Tibial artery (tissue), 4 donors: ENCODE results near the gene ABCC1.
"Not testable (repeated sequence)": the region's sequence is repeated elsewhere in the genome, so short reads cannot be mapped to it uniquely, and the experiment has no call there.

Source experiments
- DNase-seq, 2 donors: peaks; one replicate each; pipeline ENCODE4 v3.0.0-alpha.2; 2019
- H3K27ac ChIP-seq, 2 donors: fragments of 200-600 bp; sonication (generic) in 1 of 2; 1 replicate in 1 of 2; 2 replicates in 1 of 2; pipeline ENCODE4 v1.5.1; 2018 to 2019; ENCODE audit warnings: mild to moderate bottlenecking in 1 of 2
- H3K27me3 ChIP-seq, 2 donors: fragments of 200-600 bp; sonication (generic) in 1 of 2; one replicate each; pipeline versions ENCODE4 v1.5.1 to v1.6.0; 2016 to 2019
- H3K36me3 ChIP-seq, 3 donors: fragments of 200-600 bp; sonication (generic) in 2 of 3; one replicate each; pipeline ENCODE4 v1.5.1; 2016 to 2019; ENCODE audit warnings: mild to moderate bottlenecking in 2 of 3
- H3K4me1 ChIP-seq, 4 donors: fragments of 200-600 bp; sonication (generic) in 2 of 4; 1 replicate in 3 of 4; 2 replicates in 1 of 4; pipeline ENCODE4 v1.5.1; 2016 to 2019
- H3K4me3 ChIP-seq, 2 donors: fragments of 200-600 bp; sonication (generic) in 1 of 2; 1 replicate in 1 of 2; 2 replicates in 1 of 2; pipeline ENCODE4 v1.5.1; 2018 to 2019; ENCODE audit warnings: mild to moderate bottlenecking in 2 of 2
- H3K9me3 ChIP-seq, 3 donors: fragments of 200-600 bp; sonication (generic) in 1 of 3; one replicate each; pipeline ENCODE4 v1.5.1; 2016 to 2019
- intact Hi-C: fragments of 100-400 bp; cut with DNase I; formaldehyde crosslinking; loops from one replicate; pipeline ENCODE4 v1.15.0; 2023; ENCODE audit warnings: low total_unique reads
- TF ChIP-seq, protein P1 (sequence below), 2 experiments: fragments of 200-600 bp in 1 of 2; fragments of 450-650 bp in 1 of 2; IDR thresholded peaks; one replicate each; pipeline ENCODE4 v1.5.1; 2017 to 2019; ENCODE audit warnings: antibody characterized with exemption in 2 of 2, mild to moderate bottlenecking in 1 of 2, moderate library complexity in 1 of 2

Gene ABCC1

GRCh38 chr16:15933781-15934180 lies 15.6 kb upstream of the ABCC1 start:
- no peaks in the 10 kb centered on the region for H3K4me1 ChIP-seq
- TF ChIP-seq, protein P1, sequence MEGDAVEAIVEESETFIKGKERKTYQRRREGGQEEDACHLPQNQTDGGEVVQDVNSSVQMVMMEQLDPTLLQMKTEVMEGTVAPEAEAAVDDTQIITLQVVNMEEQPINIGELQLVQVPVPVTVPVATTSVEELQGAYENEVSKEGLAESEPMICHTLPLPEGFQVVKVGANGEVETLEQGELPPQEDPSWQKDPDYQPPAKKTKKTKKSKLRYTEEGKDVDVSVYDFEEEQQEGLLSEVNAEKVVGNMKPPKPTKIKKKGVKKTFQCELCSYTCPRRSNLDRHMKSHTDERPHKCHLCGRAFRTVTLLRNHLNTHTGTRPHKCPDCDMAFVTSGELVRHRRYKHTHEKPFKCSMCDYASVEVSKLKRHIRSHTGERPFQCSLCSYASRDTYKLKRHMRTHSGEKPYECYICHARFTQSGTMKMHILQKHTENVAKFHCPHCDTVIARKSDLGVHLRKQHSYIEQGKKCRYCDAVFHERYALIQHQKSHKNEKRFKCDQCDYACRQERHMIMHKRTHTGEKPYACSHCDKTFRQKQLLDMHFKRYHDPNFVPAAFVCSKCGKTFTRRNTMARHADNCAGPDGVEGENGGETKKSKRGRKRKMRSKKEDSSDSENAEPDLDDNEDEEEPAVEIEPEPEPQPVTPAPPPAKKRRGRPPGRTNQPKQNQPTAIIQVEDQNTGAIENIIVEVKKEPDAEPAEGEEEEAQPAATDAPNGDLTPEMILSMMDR (IDR thresholded peaks at IDR 0.05), result no peak
- intact Hi-C loops, result no loop called here
- H3K27me3 ChIP-seq, result no peaks in the 10 kb centered on the region
- no peak overlapping the region for H3K4me3 ChIP-seq
- H3K27ac ChIP-seq, result no peak overlapping the region
- H3K36me3 ChIP-seq, result no peaks in the 10 kb centered on the region
- DNase-seq, result no peak
- no peaks in the 10 kb centered on the region for H3K9me3 ChIP-seq

DNA sequence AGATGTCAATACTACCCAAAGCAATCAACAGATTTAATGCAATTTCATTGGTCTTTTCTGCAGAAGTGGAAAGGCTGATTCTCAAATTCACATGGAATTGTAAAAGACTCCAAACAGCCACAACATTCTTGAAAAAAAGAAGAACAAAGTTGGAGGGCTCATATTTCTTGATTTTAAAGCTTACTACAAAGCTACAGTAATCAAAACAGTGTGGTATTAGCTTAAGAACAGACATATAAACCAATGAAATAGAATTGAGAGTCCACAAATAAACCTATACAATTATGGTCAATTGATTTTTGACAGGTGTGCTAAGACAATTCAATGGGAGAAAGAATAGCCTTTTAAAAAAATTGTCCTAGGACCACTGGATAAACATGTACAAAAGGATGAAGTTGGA lies 14.4 kb upstream of the ABCC1 start:
- H3K27ac ChIP-seq, result no peak overlapping the region
- DNase-seq, result no peak
- H3K36me3 ChIP-seq, result no peaks in the 10 kb centered on the region
- TF ChIP-seq, protein P1 (IDR thresholded peaks at IDR 0.05), result no peak
- H3K9me3 ChIP-seq, result no peaks in the 10 kb centered on the region
- no peak overlapping the region for H3K4me3 ChIP-seq
- intact Hi-C loops, result no loop called here
- no peaks in the 10 kb centered on the region for H3K27me3 ChIP-seq
- no peaks in the 10 kb centered on the region for H3K4me1 ChIP-seq

DNA sequence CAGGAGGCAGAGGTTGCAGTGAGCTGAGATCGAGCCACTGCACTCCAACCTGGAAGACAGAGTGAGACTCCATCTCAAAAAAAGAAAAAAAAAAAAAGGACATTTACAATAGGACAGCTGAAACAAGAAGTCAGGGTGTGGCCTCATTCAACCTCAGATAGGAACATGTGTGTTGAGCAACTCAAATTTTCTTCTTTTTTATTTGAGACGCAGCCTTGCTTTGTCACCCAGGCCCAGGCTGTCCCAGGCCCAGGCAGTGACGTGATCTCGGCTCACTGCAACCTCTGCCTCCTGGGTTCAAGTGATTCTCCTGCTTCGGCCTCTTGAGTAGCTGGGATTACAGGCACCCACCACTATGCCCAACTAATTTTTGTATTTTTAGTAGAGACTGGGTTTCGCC lies 12.6 kb upstream of the ABCC1 start:
- H3K27me3 ChIP-seq, H3K9me3 ChIP-seq, H3K4me3 ChIP-seq, H3K27ac ChIP-seq, intact Hi-C loops, H3K36me3 ChIP-seq, H3K4me1 ChIP-seq, DNase-seq: not testable (repeated sequence)

- no peak for DNase-seq
- intact Hi-C loops, result no loop called here
- Histone ChIP-seq H3K27me3 (no peaks in the 10 kb centered on the region), H3K4me1 (peaks cover 0 to 9% (median 6%) of the 10 kb centered on the region in 4 donors), H3K27ac (no peak overlapping the region), H3K9me3 (no peaks in the 10 kb centered on the region), H3K4me3 (no peak overlapping the region), H3K36me3 (no peaks in the 10 kb centered on the region)
- TF ChIP-seq, protein P1 (IDR thresholded peaks at IDR 0.05), result no peak
Observed at GRCh38 chr16:15942931-15943690, 6.3 kb upstream of the ABCC1 start.

- H3K4me1 ChIP-seq, result peaks cover 0 to 25% (median 17%) of the 10 kb centered on the region in 4 donors
- H3K4me3 ChIP-seq, result no peak overlapping the region
- H3K36me3 ChIP-seq, result no peaks in the 10 kb centered on the region
- H3K9me3 ChIP-seq, result no peaks in the 10 kb centered on the region
- intact Hi-C loops, result loop anchor here (5.0 kb wide), 1 partner anchor 141 kb away; no protein-coding TSS in a partner anchor
- DNase-seq, result no peak
- TF ChIP-seq, protein P1 (IDR thresholded peaks at IDR 0.05), result peak in 1 of 2 experiments; percentile 20
- H3K27me3 ChIP-seq, result no peaks in the 10 kb centered on the region
- peak overlapping the region; percentile 47 to 51 for H3K27ac ChIP-seq
Observed at GRCh38 chr16:15946257-15947044, 3.0 kb upstream of the ABCC1 start.

DNA sequence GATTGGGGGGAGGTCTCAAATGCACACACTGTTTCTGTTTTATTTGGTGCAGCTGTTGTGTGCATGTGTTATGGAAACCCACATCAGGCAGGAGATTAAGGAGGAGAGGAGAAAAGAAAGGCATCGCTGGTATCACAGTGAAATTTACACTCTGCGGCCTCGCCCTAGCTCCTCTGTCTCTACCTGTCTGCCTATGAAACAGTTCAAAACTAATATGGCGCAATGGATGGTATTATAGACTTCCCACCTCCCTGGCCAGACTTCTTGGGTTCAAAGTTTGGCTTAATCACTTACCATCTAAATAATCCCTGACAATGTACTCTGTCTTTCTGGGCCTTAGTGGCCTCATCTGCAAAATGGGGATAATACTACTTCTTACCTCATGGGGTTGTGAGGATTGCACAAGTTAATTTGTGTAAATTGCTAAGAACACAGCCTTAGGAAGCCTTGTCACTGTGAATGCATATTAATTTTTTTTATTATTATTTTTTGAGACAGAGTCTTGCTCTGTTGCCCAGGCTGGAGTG lies 1.4 kb upstream of the ABCC1 start:
- H3K4me1 ChIP-seq, result peaks cover 0 to 40% (median 27%) of the 10 kb centered on the region in 4 donors
- H3K36me3 ChIP-seq, result no peaks in the 10 kb centered on the region
- H3K9me3 ChIP-seq, result no peaks in the 10 kb centered on the region
- intact Hi-C loops, result loop anchor here (5.0 kb wide), 1 partner anchor 139 kb away; no protein-coding TSS in a partner anchor
- H3K27ac ChIP-seq, result no peak overlapping the region
- no peaks in the 10 kb centered on the region for H3K27me3 ChIP-seq
- TF ChIP-seq, protein P1 (IDR thresholded peaks at IDR 0.05), result no peak
- H3K4me3 ChIP-seq, result no peak overlapping the region
- DNase-seq, result no peak
